Dedifferentiated amniotic fluid mesenchymal stem cell (primary cell): ENCODE measurements around the gene PHYH.
"Not testable (repeated sequence)": the region's sequence is repeated elsewhere in the genome, so short reads cannot be mapped to it uniquely, and the experiment has no call there.

Experiments
- DNase-seq: peaks from one replicate; pipeline ENCODE4 v3.0.0-alpha.2; 2016; ENCODE audit errors: extremely low spot score

Gene PHYH

DNA sequence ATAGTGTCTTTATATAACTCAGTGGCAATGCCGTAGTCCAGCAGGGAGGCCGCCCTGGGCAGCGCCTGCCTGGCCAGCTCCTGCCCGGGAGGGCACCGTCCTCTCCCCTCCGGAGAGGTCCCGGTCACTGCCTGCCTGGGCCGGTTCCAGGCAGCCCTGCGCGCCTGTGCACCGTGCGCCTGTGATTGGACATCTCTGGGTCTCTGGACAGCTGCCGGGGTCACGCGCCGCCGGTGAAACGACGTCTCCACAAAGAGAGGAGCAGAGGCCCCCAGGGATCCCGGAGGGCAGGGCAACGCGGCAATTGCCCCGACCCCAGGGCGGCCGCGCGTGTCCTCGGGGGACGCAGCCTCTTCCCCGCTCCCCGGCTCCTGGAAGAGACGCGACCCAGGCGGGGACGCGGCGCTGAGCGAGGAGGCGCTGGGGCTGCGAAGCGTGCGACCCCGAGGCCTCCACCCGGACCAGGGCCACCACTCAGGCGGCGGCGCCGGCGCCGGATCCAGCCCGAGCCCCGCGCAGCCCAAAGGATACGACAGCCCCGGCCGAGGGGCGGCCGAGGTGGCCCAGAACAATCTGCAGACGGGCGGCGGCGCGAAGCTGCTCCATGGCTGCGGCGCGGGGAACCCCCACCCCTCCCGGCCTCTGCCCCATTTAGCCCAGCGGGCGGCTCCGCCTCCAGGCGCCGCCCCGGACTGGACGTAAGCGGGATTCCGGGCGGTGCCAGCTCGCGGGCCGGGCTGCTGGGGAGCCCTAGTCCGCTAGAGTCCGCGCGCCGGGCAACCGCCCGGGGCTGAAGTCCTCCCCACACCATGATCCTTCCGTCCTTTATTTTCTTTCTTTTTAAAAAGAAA, at the start of gene PHYH:
PHYH (minus strand) TSS at position 628 of the 851 bp plus-strand sequence; CDS start at position 606, 22 bp downstream.
- DNase-seq: peak; percentile 79

DNA sequence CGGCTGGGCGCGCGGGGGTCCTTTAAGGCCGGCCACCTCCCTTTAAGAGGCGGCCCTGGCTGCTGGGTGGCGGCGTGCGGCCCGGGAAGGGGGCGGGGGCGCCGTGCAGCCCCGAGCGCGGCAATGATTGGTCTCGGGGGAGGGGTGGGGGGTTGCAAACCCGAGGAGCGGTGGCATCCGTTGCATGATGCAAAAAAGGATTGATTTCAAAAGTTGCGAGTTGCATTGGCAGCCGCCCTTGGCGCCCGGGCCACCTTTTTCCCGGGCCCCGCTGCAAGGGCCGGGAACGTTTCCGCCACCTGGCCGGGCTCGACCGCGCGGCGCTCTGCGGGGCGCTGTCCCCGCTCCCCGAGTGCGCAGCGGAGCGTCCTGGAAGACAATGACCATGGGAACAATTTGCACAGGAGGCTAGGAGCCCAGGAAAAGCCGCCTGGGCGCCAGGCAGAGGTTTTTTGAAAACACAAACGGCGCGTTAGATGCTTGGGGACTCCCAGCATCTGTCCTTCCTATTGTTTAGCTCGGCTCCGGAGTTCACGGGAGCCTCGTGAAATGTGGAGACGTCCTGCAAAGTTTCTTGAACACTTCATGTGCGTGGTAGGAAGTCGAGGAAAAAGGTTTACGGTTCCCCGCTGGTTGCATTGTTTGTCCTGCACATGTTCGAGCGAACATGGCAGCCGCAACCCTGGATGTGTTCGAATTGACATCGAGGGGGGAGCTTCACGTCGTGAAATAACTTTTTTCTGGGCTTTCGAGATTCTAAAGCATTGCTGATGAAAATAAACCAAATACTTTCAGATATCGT, 48.6 kb upstream of the PHYH start, which contains the start of gene SEPHS1:
SEPHS1 (minus strand) TSS at position 78 of the 802 bp plus-strand sequence. CDS start 3,343 bp downstream, outside the sequence.
- peak; percentile 37 for DNase-seq

- DNase-seq: peak; percentile 69
These were observed 47.8 kb upstream of the PHYH start for GRCh38 chr10:13347500-13348156.

- no peak for DNase-seq
These were observed 47.2 kb upstream of the PHYH start for GRCh38 chr10:13347043-13347499.

DNA sequence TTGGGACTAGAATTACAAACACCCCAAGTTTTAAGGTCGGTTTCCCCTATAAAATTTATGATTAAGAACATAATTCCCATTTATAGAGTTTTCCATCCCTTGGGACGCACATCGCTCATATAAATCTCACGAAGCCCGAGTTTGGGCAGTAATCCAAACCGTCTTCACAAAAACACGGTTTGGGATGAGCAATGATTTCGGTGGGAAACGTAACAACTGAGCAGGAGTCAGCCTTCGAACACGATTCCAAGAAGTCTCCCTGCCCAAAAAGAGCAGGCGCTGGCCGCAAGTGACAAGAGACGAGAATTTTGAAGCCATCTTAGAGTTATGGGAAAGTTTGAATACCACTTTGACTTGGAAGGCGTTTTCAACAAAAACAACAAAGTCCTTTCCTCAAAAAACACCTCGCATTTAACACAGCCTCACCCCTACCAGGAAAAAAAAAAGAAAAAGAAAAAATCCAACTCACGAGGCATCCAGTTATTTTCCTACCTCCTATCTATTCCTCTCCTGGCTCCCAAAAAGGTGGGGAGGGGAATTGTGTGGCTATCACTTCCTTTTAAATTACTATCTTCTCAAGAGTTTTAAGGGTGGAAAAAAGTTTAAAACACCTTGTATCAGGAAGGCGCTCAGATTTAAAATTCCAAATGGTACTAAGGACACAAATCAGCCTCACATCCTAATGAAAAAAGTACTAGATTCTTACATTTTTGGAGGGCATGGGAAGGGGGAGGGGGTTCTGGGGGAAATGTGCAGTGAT, 46.6 kb upstream of the PHYH start:
- peak; percentile 47 for DNase-seq

GRCh38 chr10:13340626-13341376, 40.9 kb upstream of the PHYH start:
- DNase-seq: no peak

DNA sequence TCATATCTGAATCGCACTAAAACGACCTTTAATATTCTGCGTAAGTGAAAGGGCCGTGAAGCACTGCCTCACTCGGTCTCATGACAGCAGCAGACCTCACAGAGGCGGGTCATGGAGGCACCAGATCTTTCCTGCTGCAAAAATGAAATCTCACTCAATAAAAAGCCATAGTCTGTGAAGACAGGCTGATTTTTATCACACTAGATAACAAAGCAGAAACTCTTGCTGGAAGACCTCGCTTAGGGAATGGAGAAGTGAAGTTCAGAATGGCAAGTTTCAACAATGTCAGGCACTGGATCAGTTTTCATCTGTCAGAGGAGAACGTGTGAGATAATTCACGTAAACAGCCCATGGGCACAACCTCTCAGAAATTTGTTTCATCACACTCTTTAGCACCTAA, 40.2 kb upstream of the PHYH start:
- DNase-seq: no peak

DNA sequence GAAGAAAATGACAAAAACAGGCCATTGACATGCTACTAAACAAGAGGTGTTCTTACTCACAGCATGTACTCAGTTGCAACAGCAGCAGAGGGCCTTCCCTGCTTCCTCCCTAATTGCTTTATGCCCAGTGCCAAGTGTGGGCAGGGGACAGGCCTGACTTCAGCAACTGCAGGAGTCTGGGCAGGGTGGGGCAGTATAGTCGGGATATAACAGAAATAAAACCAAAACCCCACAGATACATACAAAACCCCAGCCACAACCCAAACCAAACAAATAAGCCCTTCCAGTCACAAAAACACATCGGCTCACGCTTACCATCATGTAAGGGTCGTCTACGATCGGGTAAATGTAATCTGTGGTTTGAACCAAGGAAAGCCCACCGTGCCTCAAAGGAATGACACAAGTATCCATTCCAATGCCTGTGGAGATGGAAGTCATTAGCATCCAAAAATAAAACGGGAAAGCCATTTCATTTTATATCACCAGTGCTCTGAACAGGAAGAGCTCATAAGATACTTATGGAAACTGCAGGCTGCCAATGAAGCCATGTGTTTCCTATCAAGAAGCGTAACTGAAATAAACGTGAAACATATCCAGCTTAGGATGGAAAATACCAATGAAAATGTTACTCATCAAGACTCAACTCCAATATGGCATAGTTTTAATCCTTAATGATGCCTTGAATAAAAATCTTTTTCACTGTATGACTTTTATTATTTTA, 38.7 kb upstream of the PHYH start:
- DNase-seq: peak; percentile 90

DNA sequence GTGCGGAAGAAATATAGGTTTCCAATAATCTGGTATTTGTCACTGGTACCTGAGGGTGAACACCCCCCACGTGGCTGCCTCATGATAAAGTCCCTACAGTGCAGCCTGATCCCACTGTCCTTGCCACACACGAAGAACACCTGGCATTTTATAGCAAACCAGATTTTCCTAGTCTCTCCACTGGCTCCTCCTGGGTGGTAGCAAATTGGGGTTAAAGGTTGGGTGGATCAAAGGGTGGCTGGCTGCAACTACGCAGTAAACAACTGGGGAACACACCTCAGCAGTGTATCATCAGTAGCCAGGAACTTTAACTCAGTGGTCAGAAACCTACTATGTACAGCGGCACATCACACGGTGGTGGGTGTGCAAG, 37.9 kb upstream of the PHYH start:
- DNase-seq: no peak

DNA sequence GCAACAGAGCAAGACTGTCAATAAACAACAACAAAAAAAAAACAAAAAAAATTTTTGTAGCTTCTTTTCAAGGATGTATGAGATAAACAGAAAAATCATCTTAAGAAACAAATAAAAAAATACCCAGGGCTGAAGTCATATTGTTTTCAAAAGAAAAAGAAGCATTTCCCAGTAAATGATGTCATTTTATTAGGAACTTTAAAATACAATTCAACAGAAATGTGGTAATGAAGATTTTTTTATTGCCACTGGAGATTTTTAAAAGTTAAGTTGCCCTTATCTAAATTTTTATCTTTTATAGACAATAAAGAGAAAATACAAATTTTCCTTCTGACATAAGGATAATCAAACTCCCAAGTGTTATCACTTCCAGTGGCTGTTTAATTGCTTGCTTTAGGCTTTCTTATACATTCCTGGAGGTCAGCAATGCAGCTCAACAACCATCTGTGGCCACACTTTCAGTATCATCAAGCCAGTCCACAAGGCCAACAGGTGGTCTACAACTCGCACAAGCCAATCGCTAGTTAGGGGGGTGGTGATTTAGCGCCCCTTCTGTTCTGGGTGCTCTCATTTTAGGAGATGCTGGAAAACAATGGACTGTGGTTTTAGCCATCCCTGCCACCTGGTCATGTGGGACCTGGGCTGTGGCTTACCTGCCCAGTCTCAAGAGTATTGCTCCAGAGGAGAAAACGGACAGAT, 37.4 kb upstream of the PHYH start:
- no peak for DNase-seq

DNA sequence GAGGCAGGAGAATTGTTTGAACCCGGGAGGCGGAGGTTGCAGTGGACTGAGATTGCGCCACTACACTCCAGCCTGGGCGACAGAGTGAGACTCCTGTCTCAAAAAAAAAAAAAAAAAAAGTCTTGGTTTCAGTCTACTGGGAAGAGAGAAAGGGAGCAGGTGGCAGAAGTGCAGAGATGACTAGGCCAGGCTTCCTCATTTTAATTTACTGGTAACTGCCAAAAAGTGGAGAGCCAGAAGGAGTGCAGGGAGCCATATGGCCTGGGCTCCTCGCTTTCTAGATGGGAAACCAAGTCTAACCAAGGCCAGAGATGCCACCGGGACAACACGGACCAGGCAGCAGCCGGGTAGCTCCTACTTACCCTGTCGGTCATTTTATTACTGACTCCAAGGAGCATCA, 36.0 kb upstream of the PHYH start:
- DNase-seq: no peak

GRCh38 chr10:13334556-13334955, 34.7 kb upstream of the PHYH start:
- DNase-seq: no peak

DNA sequence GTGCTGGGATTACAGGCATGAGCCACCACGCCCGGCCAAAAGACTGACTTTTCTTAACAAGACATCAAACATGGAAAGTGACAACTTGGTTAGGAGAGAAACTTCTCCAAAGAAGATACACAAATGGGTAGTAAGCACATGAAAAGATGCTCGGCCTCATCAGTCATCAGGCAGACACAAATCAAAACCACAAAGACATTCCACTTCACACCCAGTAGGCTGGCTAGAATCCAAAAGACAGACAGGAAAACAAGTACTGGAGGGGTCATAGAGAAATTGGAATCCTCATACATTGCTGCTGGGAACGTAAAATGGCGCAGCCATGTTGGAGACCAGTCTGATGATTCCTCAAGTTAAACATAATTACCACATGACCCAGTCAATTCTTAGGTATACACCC, 31.8 kb upstream of the PHYH start:
- DNase-seq: no peak

DNA sequence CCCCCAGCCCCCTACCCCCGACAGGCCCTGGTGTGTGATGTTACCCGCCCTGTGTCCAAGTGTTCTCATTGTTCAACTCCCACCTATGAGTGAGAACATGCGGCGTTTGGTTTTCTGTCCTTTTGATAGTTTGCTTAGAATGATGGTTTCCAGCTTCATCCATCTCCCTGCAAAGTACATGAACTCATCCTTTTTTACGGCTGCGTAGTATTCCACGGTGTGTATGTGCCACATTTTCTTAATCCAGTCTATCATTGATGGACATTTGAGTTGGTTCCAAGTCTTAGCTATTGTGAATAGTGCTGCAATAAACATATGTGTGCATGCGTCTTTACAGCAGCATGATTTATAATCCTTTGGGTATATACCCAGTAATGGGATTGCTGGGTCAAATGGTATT, 31.1 kb upstream of the PHYH start:
- DNase-seq: not testable (repeated sequence)

GRCh38 chr10:13329565-13329964, 29.7 kb upstream of the PHYH start:
- no peak for DNase-seq

DNA sequence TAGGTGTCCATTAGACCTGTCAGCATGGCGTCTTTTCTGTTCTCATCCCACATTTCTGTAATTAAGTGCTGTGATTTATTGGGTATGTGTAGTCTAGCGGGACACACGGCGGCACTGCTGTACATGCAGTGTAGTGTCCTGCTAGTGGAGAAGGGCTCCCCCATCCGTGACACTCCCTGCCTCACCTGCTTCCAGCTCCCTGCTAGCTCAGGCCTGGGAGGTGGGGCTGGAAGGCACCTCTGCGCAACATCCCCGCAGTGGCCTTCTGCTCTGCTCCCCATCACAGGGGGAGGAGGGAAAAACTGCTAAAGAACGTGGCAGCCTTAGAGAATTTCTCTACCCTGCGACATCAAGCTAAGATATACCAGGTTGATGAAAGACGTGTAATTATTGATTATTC, 28.7 kb upstream of the PHYH start:
- DNase-seq: no peak

GRCh38 chr10:13328126-13328525, 28.3 kb upstream of the PHYH start:
- DNase-seq: no peak

GRCh38 chr10:13327534-13327933, 27.7 kb upstream of the PHYH start:
- no peak for DNase-seq

- no peak for DNase-seq
These were observed 22.8 kb upstream of the PHYH start for GRCh38 chr10:13322615-13323148.
